ENCODE data around the gene MAP3K10. TPM values are rescaled to one million over a fixed set of nuclear protein-coding genes. Genes with fewer than 3 reads are reported as not detected.

The MAP3K10 gene
- total and polyA plus RNA-seq, 9 of the 15 experiments (the other 6 are each of a cell fraction or from before 2014, with no cell fraction given): 0.01 to 8.0 (median 2.7) TPM; not detected in 1

GRCh38 chr19:40233811-40234389, 42.7 kb downstream of the MAP3K10 start:
- no peak for DNase-seq (ENCODE audit: extremely low read depth in 1 of 4, low spot score in 3 of 4)
- Histone ChIP-seq H3K36me3 (ENCODE audit: control insufficient read depth, insufficient read depth, low read length) (peaks cover 58% of the 10 kb centered on the region; the same call in 2 of the 3 replicates), H3K79me2 (ENCODE audit: control insufficient read depth, insufficient read depth, low read length) (no peaks in the 10 kb centered on the region), H3K4me3 (no peak overlapping the region), H3K4me1 (replicated peaks in 1 of 2; ENCODE audit: control insufficient read depth in 2 of 2, insufficient read depth in 2 of 2, low read length in 2 of 2) (peaks cover 25 to 52% of the 10 kb centered on the region in 2 experiments), H3K27ac (ENCODE audit: extremely low read depth, low read depth, low read length) (no peak overlapping the region), H3K4me2 (ENCODE audit: insufficient read depth, low read length) (no peak overlapping the region), H3K9me1 (ENCODE audit: control insufficient read depth, insufficient read depth, low read length) (no peaks in the 10 kb centered on the region), H2AFZ (ENCODE audit: low read depth, low read length) (no peak overlapping the region), H3K27me3 (ENCODE audit: control insufficient read depth in 2 of 2, insufficient read depth in 2 of 2, low read length in 2 of 2) (no peaks in the 10 kb centered on the region), H3K9ac (ENCODE audit: insufficient read depth in 1 of 2, low read depth in 2 of 2, low read length in 2 of 2) (no peak overlapping the region), H3K9me3 (replicated peaks; ENCODE audit: control insufficient read depth, insufficient read depth, low read depth, low read length) (no peaks in the 10 kb centered on the region), H4K20me1 (replicated peaks; ENCODE audit: control insufficient read depth, insufficient read depth, low read length) (no peaks in the 10 kb centered on the region)
- intact Hi-C loops (cut with micrococcal nuclease): loop anchor here (5.0 kb wide), 1 partner anchor 38 kb away; no protein-coding TSS in a partner anchor
- no peak for ATAC-seq
- in situ Hi-C loops (cut with MboI): no loop called here
- ChIA-PET CTCF (ENCODE audit: low intra/inter-chr PET ratio) (interaction anchor here (0.6 kb wide), 1 partner anchor 184 kb away, joined by 3 read pairs; no protein-coding TSS in a partner anchor), POLR2A (no interaction called here)
- 86% methylated on average over 16 of the region's 20 CpGs for WGBS (ENCODE audit: insufficient coverage, low coverage, missing lambda C conversion rate)
- FAIRE-seq: no peak
- BruUV-seq (replicated peaks): no TSS peak
- TF ChIP-seq ZFX (CRISPR knock-in tag; IDR thresholded peaks at IDR 0.05) (0 out of 2 replicates have a peak, but pooled peaks have one; percentile 12), CBX1 (IDR thresholded peaks at IDR 0.05; ENCODE audit: low read depth) (no peak), COPS2 (conservative IDR thresholded peaks at IDR 0.05) (no peak), LARP7 (IDR thresholded peaks at IDR 0.05) (no peak), HMGN3 (IDR thresholded peaks at IDR 0.05; ENCODE audit: borderline replicate concordance, extremely low read depth, insufficient read length, low read depth, low read length) (peak; percentile 13), RBM22 (IDR thresholded peaks at IDR 0.05; ENCODE audit: low read depth, low read length, poor library complexity, severe bottlenecking) (peak; percentile 26), GTF3C2 (IDR thresholded peaks at IDR 0.05; ENCODE audit: borderline replicate concordance, extremely low read depth, insufficient read length) (no peak), NCOA1 (IDR thresholded peaks at IDR 0.05; ENCODE audit: low read depth) (no peak), ILK (tag; IDR thresholded peaks at IDR 0.05; ENCODE audit: borderline replicate concordance, low read depth) (no peak), POLR2G (IDR thresholded peaks at IDR 0.05; ENCODE audit: low read depth, low read length) (peak; percentile 53)

Measured in K562 (cell line).